ENCODE data around the gene PTPRO.

PTPRO gene

GRCh38 chr12:15435597-15435996 lies 113.3 kb downstream of the PTPRO start:
- Histone ChIP-seq H3K27me3 (ENCODE audit: control insufficient read depth, insufficient read depth, low read length, poor library complexity, severe bottlenecking) (no peaks in the 10 kb centered on the region), H3K4me3 (ENCODE audit: insufficient read depth, low read depth, low read length) (no peak overlapping the region), H3K27ac (ENCODE audit: insufficient read depth, low read depth, low read length, poor library complexity, severe bottlenecking) (no peak overlapping the region), H3K4me1 (ENCODE audit: control insufficient read depth, insufficient read depth, low read length) (no peaks in the 10 kb centered on the region), H3K9me3 (ENCODE audit: control insufficient read depth, low read length) (no peaks in the 10 kb centered on the region), H3K36me3 (ENCODE audit: control insufficient read depth, insufficient read depth, low read length) (no peaks in the 10 kb centered on the region)
- WGBS, 2 experiments, result 100% methylated on average over 2 of the region's 2 CpGs

GRCh38 chr12:15439459-15439858 lies 117.2 kb downstream of the PTPRO start:
- Histone ChIP-seq H3K4me3 (ENCODE audit: insufficient read depth, low read depth, low read length) (no peak overlapping the region), H3K27ac (ENCODE audit: insufficient read depth, low read depth, low read length, poor library complexity, severe bottlenecking) (no peak overlapping the region), H3K4me1 (ENCODE audit: control insufficient read depth, insufficient read depth, low read length) (no peaks in the 10 kb centered on the region), H3K9me3 (ENCODE audit: control insufficient read depth, low read length) (no peaks in the 10 kb centered on the region), H3K36me3 (ENCODE audit: control insufficient read depth, insufficient read depth, low read length) (no peaks in the 10 kb centered on the region), H3K27me3 (ENCODE audit: control insufficient read depth, insufficient read depth, low read length, poor library complexity, severe bottlenecking) (no peaks in the 10 kb centered on the region)
- 94 to 97% methylated on average over 9 of the region's 9 CpGs for WGBS, 2 experiments

GRCh38 chr12:15443050-15443449 lies 120.7 kb downstream of the PTPRO start:
- no peaks in the 10 kb centered on the region for H3K9me3 ChIP-seq (ENCODE audit: control insufficient read depth, low read length)
- H3K36me3 ChIP-seq (ENCODE audit: control insufficient read depth, insufficient read depth, low read length), result no peaks in the 10 kb centered on the region
- H3K27ac ChIP-seq (ENCODE audit: insufficient read depth, low read depth, low read length, poor library complexity, severe bottlenecking), result no peak overlapping the region
- no peaks in the 10 kb centered on the region for H3K4me1 ChIP-seq (ENCODE audit: control insufficient read depth, insufficient read depth, low read length)
- no peaks in the 10 kb centered on the region for H3K27me3 ChIP-seq (ENCODE audit: control insufficient read depth, insufficient read depth, low read length, poor library complexity, severe bottlenecking)
- no peak overlapping the region for H3K4me3 ChIP-seq (ENCODE audit: insufficient read depth, low read depth, low read length)
- 91 to 92% methylated on average over 3 of the region's 3 CpGs for WGBS, 2 experiments

DNA sequence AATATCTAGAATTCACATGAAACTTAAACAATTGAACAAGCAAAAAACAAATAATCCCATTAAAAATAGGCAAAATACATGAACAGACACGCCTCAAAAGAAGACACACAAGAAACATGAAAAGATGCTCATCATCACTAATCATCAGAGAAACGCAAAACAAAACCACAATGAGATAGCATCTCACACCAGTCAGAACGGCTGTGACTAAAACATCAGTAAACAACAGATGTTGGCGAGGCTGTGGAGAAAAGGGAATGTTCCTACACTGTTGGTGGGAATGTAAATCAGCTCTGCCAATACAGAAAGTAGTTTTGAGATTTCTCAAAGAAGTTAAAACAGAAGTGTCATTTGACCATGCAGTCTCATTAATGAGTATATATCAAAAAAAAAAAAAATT lies 121.3 kb downstream of the PTPRO start:
- WGBS, 2 experiments, result 91 to 93% methylated on average over 4 of the region's 4 CpGs
- Histone ChIP-seq H3K4me1 (ENCODE audit: control insufficient read depth, insufficient read depth, low read length) (no peaks in the 10 kb centered on the region), H3K36me3 (ENCODE audit: control insufficient read depth, insufficient read depth, low read length) (no peaks in the 10 kb centered on the region), H3K27me3 (ENCODE audit: control insufficient read depth, insufficient read depth, low read length, poor library complexity, severe bottlenecking) (no peaks in the 10 kb centered on the region), H3K27ac (ENCODE audit: insufficient read depth, low read depth, low read length, poor library complexity, severe bottlenecking) (no peak overlapping the region), H3K4me3 (ENCODE audit: insufficient read depth, low read depth, low read length) (no peak overlapping the region), H3K9me3 (ENCODE audit: control insufficient read depth, low read length) (no peaks in the 10 kb centered on the region)

GRCh38 chr12:15444523-15444922 lies 122.2 kb downstream of the PTPRO start:
- no peaks in the 10 kb centered on the region for H3K27me3 ChIP-seq (ENCODE audit: control insufficient read depth, insufficient read depth, low read length, poor library complexity, severe bottlenecking)
- H3K36me3 ChIP-seq (ENCODE audit: control insufficient read depth, insufficient read depth, low read length), result no peaks in the 10 kb centered on the region
- no peak overlapping the region for H3K4me3 ChIP-seq (ENCODE audit: insufficient read depth, low read depth, low read length)
- WGBS, 2 experiments, result 83 to 90% methylated on average over 4 of the region's 4 CpGs
- no peaks in the 10 kb centered on the region for H3K9me3 ChIP-seq (ENCODE audit: control insufficient read depth, low read length)
- H3K4me1 ChIP-seq (ENCODE audit: control insufficient read depth, insufficient read depth, low read length), result no peaks in the 10 kb centered on the region
- H3K27ac ChIP-seq (ENCODE audit: insufficient read depth, low read depth, low read length, poor library complexity, severe bottlenecking), result no peak overlapping the region

DNA sequence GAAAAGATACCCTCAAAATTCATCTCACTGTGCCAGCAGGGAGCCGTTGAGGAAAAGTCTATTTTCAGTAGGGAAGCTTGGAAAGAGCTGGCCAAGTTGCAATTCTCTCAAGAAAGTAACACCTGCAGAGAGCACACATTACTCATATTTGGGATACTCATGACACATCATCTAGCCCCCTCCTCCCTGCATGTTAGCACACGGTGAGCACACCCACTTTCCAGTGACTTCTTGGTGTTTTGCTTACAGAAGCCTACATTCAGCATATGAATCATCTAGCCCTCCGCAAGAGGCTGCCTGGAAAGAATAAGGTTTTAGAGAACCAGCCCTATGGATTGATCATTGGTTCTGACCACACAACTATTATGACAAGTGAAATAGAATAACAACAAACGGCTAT lies 124.5 kb downstream of the PTPRO start:
- Histone ChIP-seq H3K4me1 (ENCODE audit: control insufficient read depth, insufficient read depth, low read length) (no peaks in the 10 kb centered on the region), H3K27ac (ENCODE audit: insufficient read depth, low read depth, low read length, poor library complexity, severe bottlenecking) (no peak overlapping the region), H3K27me3 (ENCODE audit: control insufficient read depth, insufficient read depth, low read length, poor library complexity, severe bottlenecking) (no peaks in the 10 kb centered on the region), H3K9me3 (ENCODE audit: control insufficient read depth, low read length) (no peaks in the 10 kb centered on the region), H3K4me3 (ENCODE audit: insufficient read depth, low read depth, low read length) (no peak overlapping the region), H3K36me3 (ENCODE audit: control insufficient read depth, insufficient read depth, low read length) (no peaks in the 10 kb centered on the region)
- WGBS, 2 experiments, result 79 to 93% methylated on average over 4 of the region's 4 CpGs

DNA sequence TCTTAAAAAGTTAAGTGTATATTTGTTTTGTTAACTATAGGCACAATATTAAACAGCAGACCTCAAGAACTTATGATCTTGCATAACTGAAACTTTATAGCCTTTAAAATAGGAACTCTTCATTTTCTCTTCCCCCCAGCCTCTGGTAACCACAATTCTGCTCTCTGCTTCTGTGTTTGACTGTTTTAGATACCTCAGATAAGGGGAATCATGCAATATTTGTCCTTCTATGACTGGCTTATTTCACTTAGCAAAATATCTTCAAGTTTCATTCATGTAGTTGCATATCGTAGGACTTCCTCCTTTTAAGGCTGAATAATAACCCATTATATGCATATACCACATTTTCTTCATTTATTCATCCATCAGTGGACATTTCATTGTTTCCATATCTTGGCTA lies 131.3 kb downstream of the PTPRO start:
- Histone ChIP-seq H3K36me3 (ENCODE audit: control insufficient read depth, insufficient read depth, low read length) (no peaks in the 10 kb centered on the region), H3K4me1 (ENCODE audit: control insufficient read depth, insufficient read depth, low read length) (no peaks in the 10 kb centered on the region), H3K27ac (ENCODE audit: insufficient read depth, low read depth, low read length, poor library complexity, severe bottlenecking) (no peak overlapping the region), H3K9me3 (ENCODE audit: control insufficient read depth, low read length) (no peaks in the 10 kb centered on the region), H3K4me3 (ENCODE audit: insufficient read depth, low read depth, low read length) (no peak overlapping the region), H3K27me3 (ENCODE audit: control insufficient read depth, insufficient read depth, low read length, poor library complexity, severe bottlenecking) (no peaks in the 10 kb centered on the region)
- 77 to 86% methylated on average over 1 of the region's 1 CpG for WGBS, 2 experiments

DNA sequence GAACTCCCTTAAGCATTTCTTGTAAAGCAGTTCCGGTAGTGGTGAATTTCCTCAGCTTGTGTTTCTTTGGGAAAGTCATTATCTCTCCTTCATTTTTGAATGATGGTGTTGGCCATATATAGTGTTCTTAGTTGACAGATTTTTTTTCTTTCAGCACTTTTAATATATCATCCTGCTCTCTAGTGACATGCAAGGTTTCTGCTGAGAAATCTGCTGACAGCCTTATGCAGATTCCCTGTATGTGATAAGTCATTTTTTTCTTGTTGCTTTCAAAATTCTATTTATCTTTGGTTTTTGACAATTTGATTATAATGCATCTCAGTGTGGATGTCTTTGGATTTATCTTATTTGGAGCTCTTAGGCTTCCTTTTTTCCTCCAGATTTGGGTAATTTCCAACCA lies 135.7 kb downstream of the PTPRO start:
- H3K4me3 ChIP-seq (ENCODE audit: insufficient read depth, low read depth, low read length), result no peak overlapping the region
- H3K9me3 ChIP-seq (ENCODE audit: control insufficient read depth, low read length), result no peaks in the 10 kb centered on the region
- H3K27me3 ChIP-seq (ENCODE audit: control insufficient read depth, insufficient read depth, low read length, poor library complexity, severe bottlenecking), result no peaks in the 10 kb centered on the region
- WGBS, 2 experiments, result 100% methylated on average over 1 of the region's 1 CpG; no CpG with 5 or more reads in 1 of the 2 experiments
- H3K27ac ChIP-seq (ENCODE audit: insufficient read depth, low read depth, low read length, poor library complexity, severe bottlenecking), result no peak overlapping the region
- no peaks in the 10 kb centered on the region for H3K4me1 ChIP-seq (ENCODE audit: control insufficient read depth, insufficient read depth, low read length)
- no peaks in the 10 kb centered on the region for H3K36me3 ChIP-seq (ENCODE audit: control insufficient read depth, insufficient read depth, low read length)

- H3K27ac ChIP-seq (ENCODE audit: insufficient read depth, low read depth, low read length, poor library complexity, severe bottlenecking), result no peak overlapping the region
- no peak overlapping the region for H3K4me3 ChIP-seq (ENCODE audit: insufficient read depth, low read depth, low read length)
- no peaks in the 10 kb centered on the region for H3K36me3 ChIP-seq (ENCODE audit: control insufficient read depth, insufficient read depth, low read length)
- no peaks in the 10 kb centered on the region for H3K4me1 ChIP-seq (ENCODE audit: control insufficient read depth, insufficient read depth, low read length)
- WGBS, 2 experiments, result 79 to 88% methylated on average over 2 of the region's 2 CpGs
- H3K27me3 ChIP-seq (ENCODE audit: control insufficient read depth, insufficient read depth, low read length, poor library complexity, severe bottlenecking), result no peaks in the 10 kb centered on the region
- H3K9me3 ChIP-seq (ENCODE audit: control insufficient read depth, low read length), result no peaks in the 10 kb centered on the region
Measured at GRCh38 chr12:15468911-15469310, 146.6 kb downstream of the PTPRO start.

DNA sequence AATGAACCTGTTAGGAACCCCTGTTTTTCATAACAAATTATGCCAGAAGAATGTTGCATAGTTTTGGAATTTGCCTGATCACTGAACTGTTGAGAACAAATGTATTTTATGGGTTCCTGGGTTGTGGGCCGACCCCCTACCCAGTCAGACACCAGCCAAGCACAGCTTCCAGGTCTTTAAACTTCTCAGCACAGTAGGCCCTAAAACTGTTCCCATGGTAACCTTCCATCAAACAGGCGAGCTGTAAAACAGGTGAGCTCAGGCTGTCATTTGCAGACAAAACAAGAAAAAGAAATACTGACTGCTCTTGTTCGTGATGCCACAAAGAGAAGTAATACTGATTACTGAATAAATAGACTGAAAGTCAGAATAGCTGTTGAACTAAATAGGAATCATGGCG lies 147.0 kb downstream of the PTPRO start:
- no peaks in the 10 kb centered on the region for H3K36me3 ChIP-seq (ENCODE audit: control insufficient read depth, insufficient read depth, low read length)
- H3K27me3 ChIP-seq (ENCODE audit: control insufficient read depth, insufficient read depth, low read length, poor library complexity, severe bottlenecking), result no peaks in the 10 kb centered on the region
- H3K27ac ChIP-seq (ENCODE audit: insufficient read depth, low read depth, low read length, poor library complexity, severe bottlenecking), result no peak overlapping the region
- no peaks in the 10 kb centered on the region for H3K4me1 ChIP-seq (ENCODE audit: control insufficient read depth, insufficient read depth, low read length)
- WGBS, 2 experiments, result 75 to 78% methylated on average over 3 to 4 of the region's 4 CpGs
- no peaks in the 10 kb centered on the region for H3K9me3 ChIP-seq (ENCODE audit: control insufficient read depth, low read length)
- no peak overlapping the region for H3K4me3 ChIP-seq (ENCODE audit: insufficient read depth, low read depth, low read length)

DNA sequence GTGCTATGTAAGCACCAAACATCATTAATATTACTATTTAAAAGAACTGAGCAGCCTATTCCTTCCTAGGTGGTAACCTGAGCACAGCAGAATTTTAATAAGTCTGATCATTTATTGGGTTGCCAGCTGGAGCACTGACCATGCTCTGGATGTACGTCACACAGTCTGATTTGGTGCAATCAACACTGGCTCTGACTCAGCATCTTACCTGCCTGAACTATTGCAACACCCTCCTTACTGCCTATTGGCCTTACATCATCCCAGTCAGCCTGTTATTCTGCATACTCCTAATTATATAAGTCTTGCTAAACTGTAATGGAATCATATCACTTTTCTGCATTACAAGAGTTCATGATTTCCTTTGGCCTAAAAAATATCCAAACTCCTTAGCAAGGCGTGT lies 149.7 kb downstream of the PTPRO start:
- Histone ChIP-seq H3K27ac (ENCODE audit: insufficient read depth, low read depth, low read length, poor library complexity, severe bottlenecking) (no peak overlapping the region), H3K36me3 (ENCODE audit: control insufficient read depth, insufficient read depth, low read length) (no peaks in the 10 kb centered on the region), H3K9me3 (ENCODE audit: control insufficient read depth, low read length) (no peaks in the 10 kb centered on the region), H3K27me3 (ENCODE audit: control insufficient read depth, insufficient read depth, low read length, poor library complexity, severe bottlenecking) (no peaks in the 10 kb centered on the region), H3K4me1 (ENCODE audit: control insufficient read depth, insufficient read depth, low read length) (no peaks in the 10 kb centered on the region), H3K4me3 (ENCODE audit: insufficient read depth, low read depth, low read length) (no peak overlapping the region)
- 66 to 72% methylated on average over 2 of the region's 2 CpGs for WGBS, 2 experiments
